Fibroblast of the aortic adventitia (primary cell): ENCODE data around the gene BPIFB1. TPM values are rescaled to one million over a fixed set of nuclear protein-coding genes. Genes with fewer than 3 reads are reported as not detected.

Experiments used
- DNase-seq: peaks from one replicate; pipeline ENCODE4 v3.0.0-alpha.2; 2010; ENCODE audit warnings: low read depth
- H3K4me3 ChIP-seq: 2 replicates; pipeline ENCODE4 v1.5.1; 2011; ENCODE audit warnings: low read depth, mild to moderate bottlenecking, control low read depth, low read length, moderate library complexity
- total RNA-seq: library from RNA; depleted of rRNA; stranded (reverse); fragments of >200 nt; gene quantifications from 2 replicates; pipeline ENCODE4 v1.2.3, GENCODE V29; 2012; ENCODE audit warnings: low replicate concordance
- TF ChIP-seq, protein P1 (sequence below): IDR thresholded peaks from 2 replicates; pipeline ENCODE4 v1.5.1; 2011; ENCODE audit warnings: mild to moderate bottlenecking, low read length, control low read depth, inconsistent platforms; ENCODE audit not compliant: insufficient read depth

BPIFB1 gene
- total RNA-seq, 1 donor, result not detected

DNA sequence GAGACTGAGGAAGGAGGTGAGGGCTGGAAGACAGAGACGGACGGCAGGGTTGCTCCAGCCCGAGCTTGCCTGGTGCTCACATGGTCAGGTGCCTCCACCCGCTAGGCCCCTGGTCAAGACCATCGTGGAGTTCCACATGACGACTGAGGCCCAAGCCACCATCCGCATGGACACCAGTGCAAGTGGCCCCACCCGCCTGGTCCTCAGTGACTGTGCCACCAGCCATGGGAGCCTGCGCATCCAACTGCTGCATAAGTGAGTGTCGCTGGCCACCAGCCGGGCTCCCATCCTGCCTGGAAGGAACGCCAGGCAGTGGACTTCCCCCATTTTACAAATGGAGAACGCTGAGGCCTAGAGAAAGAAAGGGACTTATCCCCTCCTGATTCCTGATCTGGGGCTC is 7.8 kb downstream of the BPIFB1 start:
- DNase-seq, result no peak
- no peak overlapping the region for H3K4me3 ChIP-seq
- TF ChIP-seq, protein P1, sequence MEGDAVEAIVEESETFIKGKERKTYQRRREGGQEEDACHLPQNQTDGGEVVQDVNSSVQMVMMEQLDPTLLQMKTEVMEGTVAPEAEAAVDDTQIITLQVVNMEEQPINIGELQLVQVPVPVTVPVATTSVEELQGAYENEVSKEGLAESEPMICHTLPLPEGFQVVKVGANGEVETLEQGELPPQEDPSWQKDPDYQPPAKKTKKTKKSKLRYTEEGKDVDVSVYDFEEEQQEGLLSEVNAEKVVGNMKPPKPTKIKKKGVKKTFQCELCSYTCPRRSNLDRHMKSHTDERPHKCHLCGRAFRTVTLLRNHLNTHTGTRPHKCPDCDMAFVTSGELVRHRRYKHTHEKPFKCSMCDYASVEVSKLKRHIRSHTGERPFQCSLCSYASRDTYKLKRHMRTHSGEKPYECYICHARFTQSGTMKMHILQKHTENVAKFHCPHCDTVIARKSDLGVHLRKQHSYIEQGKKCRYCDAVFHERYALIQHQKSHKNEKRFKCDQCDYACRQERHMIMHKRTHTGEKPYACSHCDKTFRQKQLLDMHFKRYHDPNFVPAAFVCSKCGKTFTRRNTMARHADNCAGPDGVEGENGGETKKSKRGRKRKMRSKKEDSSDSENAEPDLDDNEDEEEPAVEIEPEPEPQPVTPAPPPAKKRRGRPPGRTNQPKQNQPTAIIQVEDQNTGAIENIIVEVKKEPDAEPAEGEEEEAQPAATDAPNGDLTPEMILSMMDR, result no peak

DNA sequence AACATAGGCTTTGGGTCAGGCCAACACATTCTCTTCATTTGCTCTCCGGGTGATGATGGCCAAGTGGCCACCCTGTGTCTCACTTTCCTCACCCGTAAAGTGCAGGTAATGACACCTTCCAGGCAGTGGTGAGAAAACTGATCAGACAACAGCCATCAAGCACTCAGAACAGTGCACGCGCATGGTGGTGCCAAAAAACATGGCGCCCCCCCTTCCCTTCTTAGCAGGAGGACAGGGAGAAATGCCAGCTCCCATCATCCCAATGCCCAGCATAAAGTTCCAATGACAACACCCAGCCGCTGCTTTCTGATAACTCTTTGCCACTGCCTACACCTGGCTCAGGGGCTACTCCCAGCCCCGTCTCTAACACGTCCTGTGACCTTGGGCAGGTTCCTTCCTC is 8.4 kb downstream of the BPIFB1 start:
- no peak overlapping the region for H3K4me3 ChIP-seq
- TF ChIP-seq, protein P1, result no peak
- no peak for DNase-seq

DNA sequence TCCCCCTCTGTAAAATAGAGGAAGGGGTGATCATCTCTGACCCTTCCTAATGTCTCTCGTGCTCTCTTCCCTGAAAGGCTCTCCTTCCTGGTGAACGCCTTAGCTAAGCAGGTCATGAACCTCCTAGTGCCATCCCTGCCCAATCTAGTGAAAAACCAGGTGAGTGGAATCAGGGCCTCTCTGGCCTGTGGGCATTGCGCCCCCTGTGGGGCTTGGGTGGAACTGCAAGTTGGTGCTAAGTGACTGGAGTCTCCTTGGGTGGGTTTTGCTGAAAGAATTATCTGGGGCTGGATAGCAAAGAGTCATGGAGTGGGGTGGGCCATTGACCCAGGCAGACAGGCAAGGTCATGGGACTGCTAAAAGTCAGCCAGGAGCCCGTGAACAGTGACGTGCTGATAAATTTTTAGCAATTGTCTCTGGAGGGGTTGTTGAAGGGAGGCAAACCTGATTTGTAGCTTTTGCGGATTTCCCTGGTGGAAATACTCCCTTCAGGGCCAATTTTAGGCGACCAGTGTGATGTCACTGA is 8.9 kb downstream of the BPIFB1 start:
- no peak overlapping the region for H3K4me3 ChIP-seq
- DNase-seq, result peak; percentile 26
- TF ChIP-seq, protein P1, result peak; percentile 99

DNA sequence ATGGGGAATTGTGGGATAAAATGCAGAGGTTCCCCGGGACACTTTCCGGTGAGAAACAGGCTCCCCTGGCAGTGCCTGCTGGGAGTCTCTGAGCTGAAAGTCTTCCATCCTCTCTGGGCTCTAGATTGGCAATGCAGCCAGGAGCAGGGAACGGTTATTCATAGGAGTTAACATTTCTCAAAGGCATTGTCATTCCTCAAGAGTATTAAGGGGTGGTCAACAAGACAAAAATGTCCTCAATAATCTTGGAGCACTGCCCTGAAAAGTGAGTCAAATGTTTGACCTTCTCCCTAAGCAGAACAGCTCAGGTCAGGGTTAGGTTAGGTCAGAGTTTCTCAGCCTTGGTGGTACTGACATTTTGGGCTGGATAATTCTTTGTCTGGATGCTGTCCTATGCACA is 13.2 kb downstream of the BPIFB1 start:
- no peak overlapping the region for H3K4me3 ChIP-seq
- TF ChIP-seq, protein P1, result no peak
- DNase-seq, result no peak

DNA sequence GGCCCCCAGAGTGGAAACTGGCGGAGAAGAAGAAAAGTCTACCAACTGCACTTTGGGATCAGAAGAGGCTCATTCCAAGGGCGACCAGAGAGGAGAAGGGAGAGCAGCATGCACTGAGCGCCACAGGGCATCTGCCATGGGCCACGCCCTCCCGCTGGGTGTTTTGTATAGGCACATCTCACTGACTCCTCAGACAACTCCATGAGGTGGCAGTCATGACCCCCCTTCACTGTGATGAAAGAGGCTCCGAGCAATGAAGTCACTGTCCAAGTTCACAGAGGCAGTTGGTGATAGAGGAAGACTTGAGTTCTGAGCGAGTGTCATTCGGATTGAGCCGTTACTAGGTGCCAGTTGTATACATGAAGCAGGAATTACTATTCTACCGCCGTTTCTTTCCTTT is 15.4 kb downstream of the BPIFB1 start:
- no peak overlapping the region for H3K4me3 ChIP-seq
- TF ChIP-seq, protein P1, result no peak
- no peak for DNase-seq

DNA sequence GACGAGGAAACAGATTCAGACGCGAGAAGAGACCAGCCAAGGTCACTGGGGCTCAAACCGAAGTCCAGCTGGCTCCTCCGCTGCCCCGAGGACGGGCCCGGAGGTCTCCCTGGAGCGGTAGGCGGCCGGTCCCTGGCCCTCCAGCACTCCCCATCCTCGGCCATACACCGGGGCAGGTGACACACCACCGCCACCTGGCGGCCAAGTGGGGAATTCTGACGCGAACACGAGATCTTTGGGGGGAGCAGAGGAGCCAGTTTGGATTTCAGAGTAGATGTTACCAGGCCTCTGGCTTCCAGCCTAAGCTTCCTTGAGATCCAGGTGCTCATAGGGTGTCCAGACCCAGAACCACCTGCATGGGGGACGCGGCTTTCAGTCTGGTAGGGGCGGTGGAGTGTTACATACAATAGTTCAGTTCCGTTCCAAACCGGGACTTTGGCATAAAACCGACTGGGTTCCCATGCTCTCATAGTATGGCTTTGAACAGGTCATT is 16.1 kb downstream of the BPIFB1 start:
- no peak overlapping the region for H3K4me3 ChIP-seq
- peak; percentile 51 for DNase-seq
- TF ChIP-seq, protein P1, result peak; percentile 95
